Measurements from ENCODE around the gene IL1F10. TPM values are rescaled to one million over a fixed set of nuclear protein-coding genes. Genes with fewer than 3 reads are reported as not detected.

IL1F10 gene
- total and polyA plus RNA-seq, 2 of the 13 experiments (the other 11 are each of a cell fraction or from before 2014, with no cell fraction given), result not detected

DNA sequence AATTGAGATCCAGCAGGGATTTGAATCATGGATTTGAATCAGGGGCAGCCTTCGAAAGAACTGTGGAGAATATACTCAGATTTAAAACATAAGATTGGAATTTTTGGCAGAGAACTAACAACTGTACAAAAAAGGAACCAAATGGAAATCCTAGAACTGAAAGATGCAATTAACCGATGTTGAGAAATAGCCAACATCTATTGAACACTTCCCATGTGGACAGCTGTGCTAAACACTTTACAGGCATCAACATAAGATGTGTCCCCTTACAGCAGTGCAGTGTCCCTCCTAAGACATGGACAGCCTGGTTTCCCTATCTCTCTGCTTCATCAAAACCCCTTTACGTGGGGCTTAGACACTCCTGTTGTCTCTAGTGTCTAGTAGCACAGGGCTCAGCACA, 56.0 kb downstream of the IL1F10 start:
- H4K20me1 ChIP-seq (ENCODE audit: insufficient read depth, low read length), result no peaks in the 10 kb centered on the region
- H3K27me3 ChIP-seq (ENCODE audit: control insufficient read depth in 1 of 2, insufficient read depth in 2 of 2, low read length in 2 of 2), result peaks cover 0 to 9% of the 10 kb centered on the region in 2 experiments; a peak in 2 of 5 replicates
- no peak for FAIRE-seq
- POLR2A ChIA-PET, result interaction anchor here (1.3 to 4.4 kb wide), 2 partner anchors 34 to 43 kb away, joined by 4 to 45 read pairs; no protein-coding TSS in a partner anchor
- BruUV-seq (replicated peaks), result no TSS peak
- H3K4me2 ChIP-seq (ENCODE audit: low read depth, low read length), result no peak overlapping the region
- no peak overlapping the region for H3K27ac ChIP-seq (ENCODE audit: extremely low read length, insufficient read depth, low read length)
- no peak for ATAC-seq
- CTCF ChIA-PET (ENCODE audit: low intra/inter-chr PET ratio, low total read pairs), result no interaction called here
- H3K9me3 ChIP-seq (ENCODE audit: low read length), result no peaks in the 10 kb centered on the region
- H3K9ac ChIP-seq (ENCODE audit: insufficient read depth, low read depth, low read length), result no peak overlapping the region
- H3K79me2 ChIP-seq (ENCODE audit: insufficient read depth, low read length), result peaks cover 14% of the 10 kb centered on the region
- no peaks in the 10 kb centered on the region; a peak in 1 of 5 replicates for H3K36me3 ChIP-seq (replicated peaks in 1 of 2; ENCODE audit: control insufficient read depth in 1 of 2, insufficient read depth in 2 of 2, low read length in 2 of 2)
- no peak overlapping the region for H2AFZ ChIP-seq (ENCODE audit: low read length)
- 83% methylated on average over 3 of the region's 3 CpGs for WGBS (ENCODE audit: low lambda C conversion rate)
- DNase-seq (ENCODE audit: low spot score), result no peak
- intact Hi-C loops (cut with micrococcal nuclease; ENCODE audit: unreplicated experiment), result no loop called here
- H3K4me3 ChIP-seq (replicated peaks in 1 of 3; ENCODE audit: insufficient read depth in 1 of 3, low read depth in 2 of 3, low read length in 3 of 3), result no peak overlapping the region
- in situ Hi-C loops (cut with HindIII; ENCODE audit: extremely low pct_ligation_motif_present, low pct_unique_long_range_greater_than_20kb), result no loop called here
- peaks cover 74% of the 10 kb centered on the region for H3K4me1 ChIP-seq (ENCODE audit: insufficient read depth, low read length)
- TF ChIP-seq, protein P1, sequence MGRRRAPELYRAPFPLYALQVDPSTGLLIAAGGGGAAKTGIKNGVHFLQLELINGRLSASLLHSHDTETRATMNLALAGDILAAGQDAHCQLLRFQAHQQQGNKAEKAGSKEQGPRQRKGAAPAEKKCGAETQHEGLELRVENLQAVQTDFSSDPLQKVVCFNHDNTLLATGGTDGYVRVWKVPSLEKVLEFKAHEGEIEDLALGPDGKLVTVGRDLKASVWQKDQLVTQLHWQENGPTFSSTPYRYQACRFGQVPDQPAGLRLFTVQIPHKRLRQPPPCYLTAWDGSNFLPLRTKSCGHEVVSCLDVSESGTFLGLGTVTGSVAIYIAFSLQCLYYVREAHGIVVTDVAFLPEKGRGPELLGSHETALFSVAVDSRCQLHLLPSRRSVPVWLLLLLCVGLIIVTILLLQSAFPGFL (CRISPR knock-in tag; IDR thresholded peaks at IDR 0.05), result no peak
- TF ChIP-seq, protein P2, sequence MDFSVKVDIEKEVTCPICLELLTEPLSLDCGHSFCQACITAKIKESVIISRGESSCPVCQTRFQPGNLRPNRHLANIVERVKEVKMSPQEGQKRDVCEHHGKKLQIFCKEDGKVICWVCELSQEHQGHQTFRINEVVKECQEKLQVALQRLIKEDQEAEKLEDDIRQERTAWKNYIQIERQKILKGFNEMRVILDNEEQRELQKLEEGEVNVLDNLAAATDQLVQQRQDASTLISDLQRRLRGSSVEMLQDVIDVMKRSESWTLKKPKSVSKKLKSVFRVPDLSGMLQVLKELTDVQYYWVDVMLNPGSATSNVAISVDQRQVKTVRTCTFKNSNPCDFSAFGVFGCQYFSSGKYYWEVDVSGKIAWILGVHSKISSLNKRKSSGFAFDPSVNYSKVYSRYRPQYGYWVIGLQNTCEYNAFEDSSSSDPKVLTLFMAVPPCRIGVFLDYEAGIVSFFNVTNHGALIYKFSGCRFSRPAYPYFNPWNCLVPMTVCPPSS (IDR thresholded peaks at IDR 0.05), result no peak
- TF ChIP-seq TOPORS (CRISPR knock-in tag; IDR thresholded peaks at IDR 0.05) (no peak), ZSCAN30 (CRISPR knock-in tag; IDR thresholded peaks at IDR 0.05) (no peak), CENPX (CRISPR knock-in tag; IDR thresholded peaks at IDR 0.05) (no peak), TSC22D2 (CRISPR knock-in tag; IDR thresholded peaks at IDR 0.05; ENCODE audit: borderline replicate concordance) (no peak), ZNF737 (CRISPR knock-in tag; IDR thresholded peaks at IDR 0.05; ENCODE audit: borderline replicate concordance) (no peak), NCOA5 (CRISPR knock-in tag; IDR thresholded peaks at IDR 0.05) (no peak), ZNF10 (CRISPR knock-in tag; IDR thresholded peaks at IDR 0.05; ENCODE audit: borderline replicate concordance, low read depth) (no peak), RBAK (CRISPR knock-in tag; IDR thresholded peaks at IDR 0.05) (no peak), KAT7 (CRISPR knock-in tag; IDR thresholded peaks at IDR 0.05; ENCODE audit: borderline replicate concordance) (no peak), MAFG (CRISPR knock-in tag; IDR thresholded peaks at IDR 0.05) (no peak), EED (CRISPR knock-in tag; IDR thresholded peaks at IDR 0.05) (no peak), ZNF136 (CRISPR knock-in tag; IDR thresholded peaks at IDR 0.05; ENCODE audit: low read depth) (no peak), HNRNPLL (IDR thresholded peaks at IDR 0.05; ENCODE audit: low read depth, low read length, poor library complexity, severe bottlenecking) (no peak)
- TF ChIP-seq, protein P3, sequence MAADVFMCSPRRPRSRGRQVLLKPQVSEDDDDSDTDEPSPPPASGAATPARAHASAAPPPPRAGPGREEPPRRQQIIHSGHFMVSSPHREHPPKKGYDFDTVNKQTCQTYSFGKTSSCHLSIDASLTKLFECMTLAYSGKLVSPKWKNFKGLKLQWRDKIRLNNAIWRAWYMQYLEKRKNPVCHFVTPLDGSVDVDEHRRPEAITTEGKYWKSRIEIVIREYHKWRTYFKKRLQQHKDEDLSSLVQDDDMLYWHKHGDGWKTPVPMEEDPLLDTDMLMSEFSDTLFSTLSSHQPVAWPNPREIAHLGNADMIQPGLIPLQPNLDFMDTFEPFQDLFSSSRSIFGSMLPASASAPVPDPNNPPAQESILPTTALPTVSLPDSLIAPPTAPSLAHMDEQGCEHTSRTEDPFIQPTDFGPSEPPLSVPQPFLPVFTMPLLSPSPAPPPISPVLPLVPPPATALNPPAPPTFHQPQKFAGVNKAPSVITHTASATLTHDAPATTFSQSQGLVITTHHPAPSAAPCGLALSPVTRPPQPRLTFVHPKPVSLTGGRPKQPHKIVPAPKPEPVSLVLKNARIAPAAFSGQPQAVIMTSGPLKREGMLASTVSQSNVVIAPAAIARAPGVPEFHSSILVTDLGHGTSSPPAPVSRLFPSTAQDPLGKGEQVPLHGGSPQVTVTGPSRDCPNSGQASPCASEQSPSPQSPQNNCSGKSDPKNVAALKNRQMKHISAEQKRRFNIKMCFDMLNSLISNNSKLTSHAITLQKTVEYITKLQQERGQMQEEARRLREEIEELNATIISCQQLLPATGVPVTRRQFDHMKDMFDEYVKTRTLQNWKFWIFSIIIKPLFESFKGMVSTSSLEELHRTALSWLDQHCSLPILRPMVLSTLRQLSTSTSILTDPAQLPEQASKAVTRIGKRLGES (CRISPR knock-in tag; IDR thresholded peaks at IDR 0.05; ENCODE audit: borderline replicate concordance), result no peak
- TF ChIP-seq, protein P4, sequence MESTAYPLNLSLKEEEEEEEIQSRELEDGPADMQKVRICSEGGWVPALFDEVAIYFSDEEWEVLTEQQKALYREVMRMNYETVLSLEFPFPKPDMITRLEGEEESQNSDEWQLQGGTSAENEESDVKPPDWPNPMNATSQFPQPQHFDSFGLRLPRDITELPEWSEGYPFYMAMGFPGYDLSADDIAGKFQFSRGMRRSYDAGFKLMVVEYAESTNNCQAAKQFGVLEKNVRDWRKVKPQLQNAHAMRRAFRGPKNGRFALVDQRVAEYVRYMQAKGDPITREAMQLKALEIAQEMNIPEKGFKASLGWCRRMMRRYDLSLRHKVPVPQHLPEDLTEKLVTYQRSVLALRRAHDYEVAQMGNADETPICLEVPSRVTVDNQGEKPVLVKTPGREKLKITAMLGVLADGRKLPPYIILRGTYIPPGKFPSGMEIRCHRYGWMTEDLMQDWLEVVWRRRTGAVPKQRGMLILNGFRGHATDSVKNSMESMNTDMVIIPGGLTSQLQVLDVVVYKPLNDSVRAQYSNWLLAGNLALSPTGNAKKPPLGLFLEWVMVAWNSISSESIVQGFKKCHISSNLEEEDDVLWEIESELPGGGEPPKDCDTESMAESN (CRISPR knock-in tag; conservative IDR thresholded peaks at IDR 0.05), result no peak
- TF ChIP-seq, protein P5, sequence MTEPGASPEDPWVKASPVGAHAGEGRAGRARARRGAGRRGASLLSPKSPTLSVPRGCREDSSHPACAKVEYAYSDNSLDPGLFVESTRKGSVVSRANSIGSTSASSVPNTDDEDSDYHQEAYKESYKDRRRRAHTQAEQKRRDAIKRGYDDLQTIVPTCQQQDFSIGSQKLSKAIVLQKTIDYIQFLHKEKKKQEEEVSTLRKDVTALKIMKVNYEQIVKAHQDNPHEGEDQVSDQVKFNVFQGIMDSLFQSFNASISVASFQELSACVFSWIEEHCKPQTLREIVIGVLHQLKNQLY (CRISPR knock-in tag; IDR thresholded peaks at IDR 0.05), result no peak

All from HepG2 (cell line).